Neural cell (in vitro differentiated cells): ENCODE measurements around the gene CLEC18A. TPM values are rescaled to one million over a fixed set of nuclear protein-coding genes. Genes with fewer than 3 reads are reported as not detected.
A peak's percentile ranks its signal among the peaks of the same experiment; 100 is the strongest.

ENCODE experiments used
- H2AFZ ChIP-seq: fragments of 200-600, 300-800 bp; sonication (generic), shearing (Covaris generic); 2 replicates; pipeline ENCODE4 v1.6.0; 2014; ENCODE audit warnings: low read depth, mild to moderate bottlenecking, antibody characterized with exemption, low read length, moderate library complexity
- H3F3A ChIP-seq: fragments of 200-600 bp; shearing (Covaris generic); 2 replicates; pipeline ENCODE4 v1.6.1; 2016; ENCODE audit warnings: mild to moderate bottlenecking, moderate library complexity, mixed read lengths, antibody characterized with exemption, low read length; ENCODE audit not compliant: insufficient read depth, poor library complexity, severe bottlenecking
- H3K27ac ChIP-seq: fragments of 200-600, 300-800 bp; sonication (generic), shearing (Covaris generic); 2 replicates; pipeline ENCODE4 v1.5.1; 2014; ENCODE audit warnings: mild to moderate bottlenecking, low read length, moderate library complexity
- H3K27me3 ChIP-seq: fragments of 300-800, 200-600 bp; sonication (generic), shearing (Covaris generic); 2 replicates; pipeline ENCODE4 v1.6.0; 2014; ENCODE audit warnings: mild to moderate bottlenecking, low read depth, low read length, moderate library complexity; ENCODE audit not compliant: insufficient read depth
- H3K36me3 ChIP-seq: fragments of 300-800, 200-600 bp; sonication (generic), shearing (Covaris generic); 2 replicates; pipeline ENCODE4 v1.5.1; 2014; ENCODE audit warnings: mild to moderate bottlenecking, antibody characterized with exemption, low read length, moderate library complexity; ENCODE audit not compliant: insufficient read depth
- H3K4me2 ChIP-seq: fragments of 300-800, 200-600 bp; sonication (generic), shearing (Covaris generic); 2 replicates; pipeline ENCODE4 v1.6.0; 2014; ENCODE audit warnings: mild to moderate bottlenecking, low read length
- H3K4me3 ChIP-seq: fragments of 300-800, 200-600 bp; sonication (generic), shearing (Covaris generic); 2 replicates; pipeline ENCODE4 v1.5.1; 2014; ENCODE audit warnings: mild to moderate bottlenecking, low read length, moderate library complexity
- H3K79me2 ChIP-seq: fragments of 200-600 bp; shearing (Covaris generic); replicated peaks from 2 replicates; pipeline ENCODE4 v1.6.0; 2014; ENCODE audit warnings: mild to moderate bottlenecking, low read length, moderate library complexity; ENCODE audit not compliant: insufficient read depth
- H3K9ac ChIP-seq: fragments of 300-800, 200-600 bp; sonication (generic), shearing (Covaris generic); 2 replicates; pipeline ENCODE4 v1.6.1; 2016; ENCODE audit warnings: mild to moderate bottlenecking, low read length, mixed read lengths
- H3K9me2 ChIP-seq: fragments of 200-600 bp; shearing (Covaris generic); 2 replicates; pipeline ENCODE4 v1.6.1; 2016; ENCODE audit warnings: mild to moderate bottlenecking, low read length, mixed read lengths; ENCODE audit not compliant: insufficient read depth
- H3K9me3 ChIP-seq: fragments of 200-600, 300-800 bp; sonication (generic), shearing (Covaris generic); 2 replicates; pipeline ENCODE4 v1.6.1; 2016; ENCODE audit warnings: mild to moderate bottlenecking, mixed run types, low read length, moderate library complexity, mixed read lengths
- H4K20me1 ChIP-seq: fragments of 200-600 bp; shearing (Covaris generic); 2 replicates; pipeline ENCODE4 v1.6.1; 2016; ENCODE audit warnings: mild to moderate bottlenecking, mixed run types; ENCODE audit not compliant: insufficient read depth
- CTCF ChIP-seq: fragments of 450-650 bp; IDR thresholded peaks from 2 replicates; pipeline ENCODE4 v1.5.1; 2014; ENCODE audit warnings: antibody characterized with exemption, mild to moderate bottlenecking, moderate library complexity; ENCODE audit not compliant: poor library complexity, severe bottlenecking
- EP300 ChIP-seq: fragments of 450-650 bp; conservative IDR thresholded peaks from 2 replicates; pipeline ENCODE4 v1.6.1; 2014; ENCODE audit warnings: antibody characterized with exemption, mild to moderate bottlenecking, moderate library complexity; ENCODE audit not compliant: poor library complexity, severe bottlenecking
- EZH2 ChIP-seq: fragments of 200-600, 300-800 bp; shearing (Covaris generic), sonication (generic); IDR thresholded peaks from 2 replicates; pipeline ENCODE4 v1.6.1; 2014; ENCODE audit warnings: antibody characterized with exemption, low read length, borderline replicate concordance, mild to moderate bottlenecking; ENCODE audit not compliant: insufficient read depth, poor library complexity, severe bottlenecking
- MXI1 ChIP-seq: fragments of 450-650 bp; conservative IDR thresholded peaks from 2 replicates; pipeline ENCODE4 v1.6.1; 2014; ENCODE audit warnings: antibody characterized with exemption, mild to moderate bottlenecking; ENCODE audit not compliant: poor library complexity, severe bottlenecking
- POLR2AphosphoS5 ChIP-seq: IDR thresholded peaks from 2 replicates; pipeline ENCODE4 v1.6.1; 2012
- RAD21 ChIP-seq: fragments of 450-650 bp; conservative IDR thresholded peaks from 2 replicates; pipeline ENCODE4 v1.6.1; 2014; ENCODE audit warnings: antibody characterized with exemption, mild to moderate bottlenecking, moderate library complexity
- SMC3 ChIP-seq: fragments of 450-650 bp; conservative IDR thresholded peaks from 2 replicates; pipeline ENCODE4 v1.6.1; 2014; ENCODE audit warnings: antibody characterized with exemption, mild to moderate bottlenecking, moderate library complexity; ENCODE audit not compliant: poor library complexity
- TAF1 ChIP-seq: IDR thresholded peaks from 2 replicates; pipeline ENCODE4 v1.6.1; 2012; ENCODE audit warnings: low read depth
- polyA plus RNA-seq: library from polyadenylated mRNA; depleted of rRNA; stranded (reverse); fragments of >200 nt; gene quantifications from 2 replicates; pipeline ENCODE4 v1.2.3, GENCODE V29; 2014
- TF ChIP-seq, protein P1 (sequence below): IDR thresholded peaks from 2 replicates; pipeline ENCODE4 v1.6.1; 2012; ENCODE audit warnings: borderline replicate concordance

The CLEC18A gene
- polyA plus RNA-seq, 1 donor from 2014 or later = 2.0 TPM

GRCh38 chr16:69930117-69930776 lies 20.9 kb upstream of the CLEC18A start:
- H3K79me2 ChIP-seq = no peaks in the 10 kb centered on the region
- no peak overlapping the region for H2AFZ ChIP-seq
- no peaks in the 10 kb centered on the region for H3K9me3 ChIP-seq
- no peak overlapping the region for H3K9ac ChIP-seq
- H3K9me2 ChIP-seq = no peaks in the 10 kb centered on the region
- H3K36me3 ChIP-seq = peaks cover 4% of the 10 kb centered on the region
- no peaks in the 10 kb centered on the region for H4K20me1 ChIP-seq
- no peak overlapping the region for H3K27ac ChIP-seq
- H3K4me3 ChIP-seq = no peak overlapping the region
- TF ChIP-seq, protein P1, sequence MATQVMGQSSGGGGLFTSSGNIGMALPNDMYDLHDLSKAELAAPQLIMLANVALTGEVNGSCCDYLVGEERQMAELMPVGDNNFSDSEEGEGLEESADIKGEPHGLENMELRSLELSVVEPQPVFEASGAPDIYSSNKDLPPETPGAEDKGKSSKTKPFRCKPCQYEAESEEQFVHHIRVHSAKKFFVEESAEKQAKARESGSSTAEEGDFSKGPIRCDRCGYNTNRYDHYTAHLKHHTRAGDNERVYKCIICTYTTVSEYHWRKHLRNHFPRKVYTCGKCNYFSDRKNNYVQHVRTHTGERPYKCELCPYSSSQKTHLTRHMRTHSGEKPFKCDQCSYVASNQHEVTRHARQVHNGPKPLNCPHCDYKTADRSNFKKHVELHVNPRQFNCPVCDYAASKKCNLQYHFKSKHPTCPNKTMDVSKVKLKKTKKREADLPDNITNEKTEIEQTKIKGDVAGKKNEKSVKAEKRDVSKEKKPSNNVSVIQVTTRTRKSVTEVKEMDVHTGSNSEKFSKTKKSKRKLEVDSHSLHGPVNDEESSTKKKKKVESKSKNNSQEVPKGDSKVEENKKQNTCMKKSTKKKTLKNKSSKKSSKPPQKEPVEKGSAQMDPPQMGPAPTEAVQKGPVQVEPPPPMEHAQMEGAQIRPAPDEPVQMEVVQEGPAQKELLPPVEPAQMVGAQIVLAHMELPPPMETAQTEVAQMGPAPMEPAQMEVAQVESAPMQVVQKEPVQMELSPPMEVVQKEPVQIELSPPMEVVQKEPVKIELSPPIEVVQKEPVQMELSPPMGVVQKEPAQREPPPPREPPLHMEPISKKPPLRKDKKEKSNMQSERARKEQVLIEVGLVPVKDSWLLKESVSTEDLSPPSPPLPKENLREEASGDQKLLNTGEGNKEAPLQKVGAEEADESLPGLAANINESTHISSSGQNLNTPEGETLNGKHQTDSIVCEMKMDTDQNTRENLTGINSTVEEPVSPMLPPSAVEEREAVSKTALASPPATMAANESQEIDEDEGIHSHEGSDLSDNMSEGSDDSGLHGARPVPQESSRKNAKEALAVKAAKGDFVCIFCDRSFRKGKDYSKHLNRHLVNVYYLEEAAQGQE = no peak
- TF ChIP-seq EP300 (no peak), SMC3 (peak; percentile 62), EZH2 (no peak), POLR2AphosphoS5 (no peak), TAF1 (no peak), RAD21 (peak; percentile 42), CTCF (peak; percentile 53), MXI1 (no peak)
- H3F3A ChIP-seq = no peaks in the 10 kb centered on the region
- no peaks in the 10 kb centered on the region for H3K27me3 ChIP-seq
- H3K4me2 ChIP-seq = no peak overlapping the region

GRCh38 chr16:69931631-69932030 lies 19.5 kb upstream of the CLEC18A start:
- H3K4me3 ChIP-seq = no peak overlapping the region
- TF ChIP-seq MXI1 = no peak
- no peak for TF ChIP-seq TAF1
- TF ChIP-seq EP300 = no peak
- no peak for TF ChIP-seq POLR2AphosphoS5
- no peak for TF ChIP-seq CTCF
- TF ChIP-seq SMC3 = no peak
- TF ChIP-seq EZH2 = no peak
- no peak overlapping the region for H3K9ac ChIP-seq
- H3K27ac ChIP-seq = no peak overlapping the region
- H3K9me3 ChIP-seq = no peaks in the 10 kb centered on the region
- H3K9me2 ChIP-seq = no peaks in the 10 kb centered on the region
- H3K36me3 ChIP-seq = peaks cover 4% of the 10 kb centered on the region
- H3K4me2 ChIP-seq = no peak overlapping the region
- H3F3A ChIP-seq = no peaks in the 10 kb centered on the region
- H2AFZ ChIP-seq = no peak overlapping the region
- H4K20me1 ChIP-seq = no peaks in the 10 kb centered on the region
- H3K79me2 ChIP-seq = no peaks in the 10 kb centered on the region
- no peaks in the 10 kb centered on the region for H3K27me3 ChIP-seq
